ENCODE results near the gene FOXK1.

DNA sequence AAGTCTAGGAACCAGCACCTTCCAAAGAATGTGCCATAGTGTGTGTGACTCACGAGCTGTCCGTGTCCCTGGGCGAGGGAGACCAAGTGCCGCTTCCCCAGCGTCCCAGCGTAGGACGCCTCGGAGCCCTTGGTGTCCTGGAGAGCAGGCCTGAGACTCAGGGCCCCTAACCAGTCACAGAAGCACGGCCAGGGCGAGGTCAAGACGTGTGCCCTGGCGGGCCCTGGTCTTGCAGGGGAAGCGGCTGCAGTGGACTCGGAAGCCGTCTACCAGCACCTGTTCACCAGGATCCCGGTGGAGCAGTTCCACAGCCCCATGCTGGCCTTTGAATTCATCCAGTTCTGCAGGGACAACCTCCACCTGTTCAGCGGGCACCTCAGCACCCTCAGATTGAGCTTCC is 103.9 kb downstream of the FOXK1 start:
- no peak for TF ChIP-seq EP300 (IDR thresholded peaks at IDR 0.05)
- TF ChIP-seq, protein P1, sequence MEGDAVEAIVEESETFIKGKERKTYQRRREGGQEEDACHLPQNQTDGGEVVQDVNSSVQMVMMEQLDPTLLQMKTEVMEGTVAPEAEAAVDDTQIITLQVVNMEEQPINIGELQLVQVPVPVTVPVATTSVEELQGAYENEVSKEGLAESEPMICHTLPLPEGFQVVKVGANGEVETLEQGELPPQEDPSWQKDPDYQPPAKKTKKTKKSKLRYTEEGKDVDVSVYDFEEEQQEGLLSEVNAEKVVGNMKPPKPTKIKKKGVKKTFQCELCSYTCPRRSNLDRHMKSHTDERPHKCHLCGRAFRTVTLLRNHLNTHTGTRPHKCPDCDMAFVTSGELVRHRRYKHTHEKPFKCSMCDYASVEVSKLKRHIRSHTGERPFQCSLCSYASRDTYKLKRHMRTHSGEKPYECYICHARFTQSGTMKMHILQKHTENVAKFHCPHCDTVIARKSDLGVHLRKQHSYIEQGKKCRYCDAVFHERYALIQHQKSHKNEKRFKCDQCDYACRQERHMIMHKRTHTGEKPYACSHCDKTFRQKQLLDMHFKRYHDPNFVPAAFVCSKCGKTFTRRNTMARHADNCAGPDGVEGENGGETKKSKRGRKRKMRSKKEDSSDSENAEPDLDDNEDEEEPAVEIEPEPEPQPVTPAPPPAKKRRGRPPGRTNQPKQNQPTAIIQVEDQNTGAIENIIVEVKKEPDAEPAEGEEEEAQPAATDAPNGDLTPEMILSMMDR (IDR thresholded peaks at IDR 0.05): no peak
- TF ChIP-seq POLR2A (IDR thresholded peaks at IDR 0.05): no peak
